Stimulated activated CD4-positive, alpha-beta T cell treated with anti-CD3 and anti-CD28 coated beads, TNF-alpha, amount 100 ng/mL, for 48 hours (primary cell): Measurements from ENCODE around the gene FAAP20.
A peak's percentile ranks its signal among the peaks of the same experiment; 100 is the strongest.

Experiments used
- DNase-seq, 3 donors: peaks; one replicate each; pipeline ENCODE4 v3.0.0-alpha.2; 2020; ENCODE audit warnings: low read depth in 3 of 3

Gene FAAP20

GRCh38 chr1:2195785-2196184, 1.2 kb upstream of the FAAP20 start:
- no peak for DNase-seq

- DNase-seq = peak; percentile 74 to 85 (median 76)
These were observed 514 bp upstream of the FAAP20 start for GRCh38 chr1:2194898-2195673.

- DNase-seq = no peak
These were observed 874 bp downstream of the FAAP20 start for GRCh38 chr1:2193514-2194281.

- no peak for DNase-seq
These were observed 2.3 kb downstream of the FAAP20 start for GRCh38 chr1:2192031-2192995.

- no peak for DNase-seq
These were observed 4.0 kb downstream of the FAAP20 start for GRCh38 chr1:2190491-2190976.

GRCh38 chr1:2189459-2190425, 4.8 kb downstream of the FAAP20 start:
- peak; percentile 79 to 87 (median 86) for DNase-seq

GRCh38 chr1:2188336-2188735, 6.2 kb downstream of the FAAP20 start:
- no peak for DNase-seq

- no peak for DNase-seq
These were observed 7.0 kb downstream of the FAAP20 start for GRCh38 chr1:2187619-2188018.

GRCh38 chr1:2186901-2187300, 7.7 kb downstream of the FAAP20 start:
- no peak for DNase-seq

- DNase-seq = no peak
These were observed 8.4 kb downstream of the FAAP20 start for GRCh38 chr1:2185880-2186855.

GRCh38 chr1:2184934-2185333, 9.6 kb downstream of the FAAP20 start:
- no peak for DNase-seq

GRCh38 chr1:2184531-2184930, 10.0 kb downstream of the FAAP20 start:
- DNase-seq = no peak

GRCh38 chr1:2183937-2184334, 10.6 kb downstream of the FAAP20 start:
- DNase-seq = no peak

- DNase-seq = no peak
These were observed 12.2 kb downstream of the FAAP20 start for GRCh38 chr1:2182376-2182775.

- DNase-seq = no peak
These were observed 12.8 kb downstream of the FAAP20 start for GRCh38 chr1:2181752-2182151.

GRCh38 chr1:2181271-2181670, 13.3 kb downstream of the FAAP20 start:
- DNase-seq = no peak

- no peak for DNase-seq
These were observed 14.0 kb downstream of the FAAP20 start for GRCh38 chr1:2180297-2181245.

GRCh38 chr1:2179283-2180013, 15.1 kb downstream of the FAAP20 start:
- no peak for DNase-seq
